HG02588 (cell line): ENCODE results near the gene NEURL2.
"Not testable (repeated sequence)": the region's sequence is repeated elsewhere in the genome, so short reads cannot be mapped to it uniquely, and the experiment has no call there.

Experiments
- ATAC-seq: cut with Tn5 transposase; IDR thresholded peaks from one replicate; pipeline ENCODE4 v1.9.1; 2021; ENCODE audit warnings: mild to moderate bottlenecking, moderate library complexity; ENCODE audit not compliant: unreplicated experiment

The NEURL2 gene, protein sequence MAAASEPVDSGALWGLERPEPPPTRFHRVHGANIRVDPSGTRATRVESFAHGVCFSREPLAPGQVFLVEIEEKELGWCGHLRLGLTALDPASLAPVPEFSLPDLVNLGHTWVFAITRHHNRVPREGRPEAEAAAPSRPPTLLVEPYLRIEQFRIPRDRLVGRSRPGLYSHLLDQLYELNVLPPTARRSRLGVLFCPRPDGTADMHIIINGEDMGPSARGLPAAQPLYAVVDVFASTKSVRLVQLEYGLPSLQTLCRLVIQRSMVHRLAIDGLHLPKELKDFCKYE

DNA sequence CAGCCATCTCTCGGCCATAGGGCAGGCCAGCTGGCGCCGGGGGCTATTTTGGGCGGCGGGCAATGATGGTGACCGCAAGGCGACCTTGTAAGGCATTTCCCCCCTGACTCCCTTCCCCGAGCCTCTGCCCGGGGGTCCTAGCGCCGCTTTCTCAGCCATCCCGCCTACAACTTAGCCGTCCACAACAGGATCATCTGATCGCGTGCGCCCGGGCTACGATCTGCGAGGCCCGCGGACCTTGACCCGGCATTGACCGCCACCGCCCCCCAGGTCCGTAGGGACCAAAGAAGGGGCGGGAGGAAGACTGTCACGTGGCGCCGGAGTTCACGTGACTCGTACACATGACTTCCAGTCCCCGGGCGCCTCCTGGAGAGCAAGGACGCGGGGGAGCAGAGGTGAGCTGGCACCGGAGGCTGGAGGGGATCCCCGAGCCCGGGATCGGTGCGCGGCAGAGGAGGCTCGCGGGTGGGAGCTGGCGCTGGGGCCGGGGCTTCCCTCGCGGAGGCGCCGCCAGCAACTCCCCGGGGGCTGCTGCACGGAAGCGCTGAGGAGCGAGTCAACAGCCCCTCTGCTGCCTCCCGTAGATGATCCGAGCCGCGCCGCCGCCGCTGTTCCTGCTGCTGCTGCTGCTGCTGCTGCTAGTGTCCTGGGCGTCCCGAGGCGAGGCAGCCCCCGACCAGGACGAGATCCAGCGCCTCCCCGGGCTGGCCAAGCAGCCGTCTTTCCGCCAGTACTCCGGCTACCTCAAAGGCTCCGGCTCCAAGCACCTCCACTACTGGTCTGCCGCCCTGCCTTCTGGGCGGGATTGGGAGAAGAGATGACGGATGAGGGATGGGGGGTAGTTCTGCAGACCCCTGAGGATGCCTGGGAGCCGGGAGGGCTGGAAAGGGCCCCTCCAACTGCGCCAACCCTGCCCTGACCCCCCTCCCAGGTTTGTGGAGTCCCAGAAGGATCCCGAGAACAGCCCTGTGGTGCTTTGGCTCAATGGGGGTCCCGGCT is at the start of gene NEURL2, which contains the start of gene CTSA:
Gene NEURL2, minus strand, starts transcription at position 224 of the 999 bp plus-strand sequence. Its CDS starts 217 bp downstream, at position 7.
Gene CTSA, plus strand, starts transcription at position 351 of the 999 bp plus-strand sequence. Its CDS starts 234 bp downstream, at position 585.
- ATAC-seq: peak; percentile 70

DNA sequence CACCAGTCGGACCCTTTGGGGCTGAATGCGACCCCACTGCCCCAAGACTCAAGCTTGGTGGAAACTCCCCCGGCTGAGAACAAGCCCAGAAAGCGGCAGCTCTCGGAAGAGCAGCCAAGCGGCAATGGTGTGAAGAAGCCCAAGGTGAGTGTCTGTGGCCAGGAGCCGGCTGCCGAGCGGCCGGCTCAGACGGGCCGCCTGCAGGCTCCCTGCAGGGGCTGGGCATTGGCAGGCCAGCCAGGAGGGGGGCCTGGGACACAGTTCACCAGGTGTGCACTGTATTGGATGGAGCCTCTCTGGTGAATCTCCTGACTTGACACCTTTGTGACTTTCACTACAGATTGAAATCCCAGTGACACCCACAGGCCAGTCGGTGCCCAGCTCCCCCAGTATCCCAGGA is 49.5 kb upstream of the NEURL2 start:
- ATAC-seq: no peak

DNA sequence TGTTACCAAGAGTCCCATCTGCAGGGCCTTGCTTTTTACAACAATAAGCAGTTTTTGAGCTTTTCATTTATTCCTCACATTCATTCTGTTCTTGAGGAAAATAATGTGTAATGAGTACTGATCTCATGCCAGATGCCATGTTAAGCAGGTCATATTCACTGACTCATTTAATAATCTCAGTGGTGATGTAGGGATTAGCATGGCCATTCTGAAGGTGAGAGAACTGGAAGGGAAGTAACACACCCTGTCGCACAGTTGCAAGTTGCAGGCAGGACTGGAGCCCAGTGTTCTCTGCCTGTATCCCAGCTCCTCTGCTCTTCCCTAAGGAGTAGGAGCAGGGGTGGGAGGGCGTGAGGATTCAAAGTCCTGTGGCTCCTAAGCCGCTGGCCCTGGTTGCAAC is 49.0 kb upstream of the NEURL2 start:
- ATAC-seq: no peak

DNA sequence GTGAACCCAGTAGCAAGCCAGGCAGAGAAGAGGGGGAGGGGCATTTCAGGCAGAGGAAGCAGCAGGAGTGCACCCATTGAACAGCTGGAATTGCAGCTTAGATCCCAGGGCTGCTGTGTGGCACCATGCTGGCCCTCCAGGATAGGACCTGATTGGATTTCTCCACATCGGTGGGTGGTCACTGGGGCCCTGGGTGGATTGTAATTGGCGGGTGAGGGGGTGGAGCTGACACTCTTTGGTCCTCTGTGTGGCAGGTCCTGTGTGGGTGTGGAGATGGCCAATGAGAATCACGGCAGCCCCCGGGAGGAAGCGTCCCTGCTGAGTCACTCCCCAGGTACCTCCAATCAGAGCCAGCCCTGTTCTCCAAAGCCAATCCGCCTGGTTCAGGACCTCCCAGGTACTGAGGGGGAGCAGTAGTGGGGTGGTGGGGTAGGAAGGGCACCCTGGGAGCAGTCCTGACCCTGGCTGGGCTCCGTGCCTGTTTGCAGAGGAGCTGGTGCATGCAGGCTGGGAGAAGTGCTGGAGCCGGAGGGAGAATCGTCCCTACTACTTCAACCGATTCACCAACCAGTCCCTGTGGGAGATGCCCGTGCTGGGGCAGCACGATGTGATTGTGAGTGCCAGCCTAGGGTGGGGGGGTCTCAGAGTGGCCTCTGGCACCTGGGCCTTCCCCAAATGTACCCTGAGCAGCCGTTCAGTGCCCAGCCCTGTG is 47.9 kb upstream of the NEURL2 start:
- ATAC-seq: no peak

DNA sequence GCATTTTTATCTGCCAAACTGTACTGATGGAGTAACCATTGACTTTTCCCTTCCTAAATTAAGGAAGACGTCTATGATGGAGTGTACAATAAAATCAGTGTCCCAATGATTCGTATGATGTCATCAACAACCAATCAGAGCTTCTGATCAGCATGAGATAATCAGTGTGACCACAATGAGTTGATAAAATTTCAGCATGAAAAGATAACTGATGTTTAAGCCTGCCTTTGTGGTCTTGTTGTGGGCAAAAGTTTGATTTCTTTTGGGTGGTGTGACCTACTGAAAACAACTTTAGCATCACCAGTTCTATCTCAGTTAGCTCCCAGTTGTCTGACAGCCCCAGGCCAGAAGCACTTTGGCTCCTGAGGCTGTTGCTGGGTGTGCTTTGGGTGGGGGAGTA is 46.8 kb upstream of the NEURL2 start:
- ATAC-seq: no peak

DNA sequence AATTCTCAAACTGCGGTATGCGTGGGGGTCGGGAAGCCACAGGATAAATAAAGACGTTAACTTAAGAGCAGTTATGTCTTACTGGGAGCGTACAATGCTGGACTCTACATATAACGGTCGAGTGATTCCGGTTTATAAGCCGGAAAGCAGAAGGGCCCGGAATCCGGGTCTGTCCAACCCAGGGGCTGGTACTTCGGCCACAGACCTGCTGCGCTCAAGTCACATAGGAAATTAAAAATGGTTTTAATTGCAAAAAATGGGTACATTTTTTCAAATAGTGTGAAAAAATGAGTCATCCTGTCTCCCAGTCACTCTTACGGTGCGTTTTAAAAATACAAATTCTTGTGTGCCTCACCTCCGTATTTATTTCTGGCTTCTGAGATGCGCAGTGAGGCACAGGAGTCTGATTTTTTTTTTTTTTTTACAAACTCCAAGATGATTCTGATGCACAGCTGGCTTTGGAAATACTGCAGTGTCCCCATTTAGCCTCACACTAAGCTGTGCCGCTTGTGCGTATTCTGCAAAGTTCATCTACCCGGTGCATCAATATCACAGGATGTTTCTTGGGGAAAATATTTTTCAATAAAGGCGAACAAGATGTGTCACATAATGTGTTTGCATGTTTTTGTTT is 44.5 kb upstream of the NEURL2 start:
- peak; percentile 16 for ATAC-seq

DNA sequence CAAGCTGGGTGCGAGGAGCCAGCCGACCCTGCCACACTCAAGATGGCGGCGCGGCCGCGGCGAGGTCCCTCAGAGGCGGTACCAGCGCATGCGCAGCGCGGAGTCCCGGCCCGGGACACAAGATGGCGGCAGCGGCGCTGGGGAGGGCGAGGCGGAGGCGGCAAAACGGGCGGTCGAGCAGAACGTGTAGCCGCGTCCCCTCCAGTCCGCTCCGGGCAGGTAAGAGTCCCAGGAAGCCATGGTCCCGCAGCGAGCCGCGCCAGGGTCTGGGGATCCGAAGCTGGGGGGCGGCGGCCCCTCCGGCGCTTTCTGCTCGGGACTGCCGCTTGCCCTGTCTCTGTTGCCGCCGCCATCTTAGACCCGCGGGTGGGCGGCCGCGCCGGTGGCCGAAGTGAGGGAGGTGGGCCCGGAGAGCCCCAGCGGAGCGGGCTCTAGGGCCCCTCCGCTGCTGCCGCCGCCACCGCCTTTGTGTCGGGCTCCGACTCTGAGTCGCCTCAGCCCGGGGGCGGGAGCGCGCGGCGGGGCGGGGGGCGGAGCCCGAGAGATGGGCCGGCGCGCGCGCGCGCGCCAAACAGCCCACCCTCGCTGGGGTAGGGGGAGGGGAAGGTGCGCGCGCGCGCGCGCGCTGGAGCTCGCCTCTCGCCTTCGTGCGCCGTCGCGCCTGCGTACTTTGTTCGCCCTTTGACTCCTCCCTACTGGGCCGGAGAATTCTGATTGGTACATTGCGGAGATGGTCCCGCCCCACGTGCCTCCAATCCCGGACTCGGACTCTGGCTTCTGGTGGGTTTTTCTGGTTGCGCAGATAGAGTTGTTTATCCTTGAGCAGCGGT is 43.8 kb upstream of the NEURL2 start, which contains the start of gene PCIF1:
Gene PCIF1, plus strand, starts transcription at position 98 of the 830 bp plus-strand sequence. CDS start 4,317 bp downstream, outside the sequence.
- peak; percentile 79 for ATAC-seq

DNA sequence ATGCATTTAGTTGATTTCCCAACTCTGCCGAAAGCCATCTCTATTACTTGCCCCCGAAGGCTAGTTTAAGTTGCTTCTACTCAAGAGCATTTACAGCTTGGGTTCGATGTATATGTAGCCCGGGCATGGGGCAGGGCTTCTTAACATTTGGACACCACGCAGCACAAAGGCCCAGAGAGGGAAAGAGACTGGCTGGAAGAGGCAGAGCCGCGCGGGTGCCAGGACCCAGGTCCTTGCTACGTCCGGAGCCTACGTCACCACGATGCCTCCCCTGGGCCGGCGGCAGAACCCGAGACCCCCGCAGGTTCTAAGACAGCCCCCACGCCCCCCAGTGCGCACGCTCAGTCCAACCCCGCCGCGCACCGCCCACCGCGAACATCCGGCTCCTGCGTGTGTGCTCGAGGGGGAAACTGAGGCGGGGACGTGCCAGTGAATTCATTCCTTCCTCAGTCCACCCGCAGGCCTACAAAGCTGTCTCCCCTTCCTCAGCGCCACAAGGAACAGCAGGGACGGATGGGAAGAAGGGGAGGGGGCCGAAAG is 43.1 kb upstream of the NEURL2 start:
- ATAC-seq: peak; percentile 12

DNA sequence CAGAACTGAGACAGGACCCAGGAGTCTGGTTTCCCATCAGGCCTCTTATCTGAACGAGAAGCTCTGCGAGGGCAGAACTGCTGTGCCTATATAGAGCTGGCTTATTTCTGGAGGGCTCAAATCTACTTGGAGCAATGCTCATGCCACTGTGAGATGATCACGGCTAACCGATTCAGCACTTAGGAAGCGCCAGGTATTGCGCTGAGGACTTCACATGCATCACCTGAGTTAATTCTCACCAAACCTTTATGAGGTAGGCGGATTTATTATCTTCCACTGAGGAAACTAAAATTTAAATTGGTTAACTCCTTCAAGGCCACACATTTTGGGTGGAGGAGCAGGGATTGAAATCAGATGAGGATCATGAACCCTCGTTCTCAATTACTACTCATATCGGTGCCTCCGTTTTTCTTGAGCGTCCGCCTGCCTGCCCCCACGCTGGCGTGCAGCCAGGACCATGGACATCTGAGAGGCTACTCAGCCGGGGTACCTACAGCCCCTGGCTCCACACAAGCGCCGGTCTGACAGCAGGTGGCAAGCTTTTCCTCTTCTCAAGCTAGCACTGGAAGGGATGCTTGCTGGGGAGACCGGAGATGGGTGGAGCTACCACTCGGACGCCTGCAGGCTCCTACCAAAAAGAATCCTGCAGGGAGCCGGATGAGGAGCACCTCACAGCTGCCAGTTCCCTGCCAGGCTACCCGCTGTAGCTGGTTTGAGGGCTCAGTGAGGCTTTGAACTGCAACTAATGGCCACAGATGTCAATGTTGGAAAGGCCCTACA is 42.4 kb upstream of the NEURL2 start:
- ATAC-seq: no peak

DNA sequence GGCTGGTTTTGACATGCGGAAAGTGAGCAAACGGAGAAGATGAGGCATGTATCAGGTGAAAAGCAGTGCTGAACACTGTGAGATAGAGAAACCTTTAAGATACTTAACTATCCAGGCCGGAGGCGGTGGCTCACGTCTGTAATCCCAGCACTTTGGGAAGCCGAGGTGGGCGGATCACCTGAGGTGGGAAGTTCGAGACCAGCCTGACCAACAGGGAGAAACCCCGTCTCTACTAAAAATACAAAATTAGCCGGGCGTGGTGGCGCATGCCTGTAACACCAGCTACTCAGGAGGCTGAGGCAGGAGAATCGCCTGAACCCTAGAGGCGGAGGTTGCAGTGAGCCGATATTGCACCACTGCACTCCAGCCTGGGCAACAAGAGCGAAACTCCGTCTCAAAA is 40.7 kb upstream of the NEURL2 start:
- not testable (repeated sequence) for ATAC-seq

DNA sequence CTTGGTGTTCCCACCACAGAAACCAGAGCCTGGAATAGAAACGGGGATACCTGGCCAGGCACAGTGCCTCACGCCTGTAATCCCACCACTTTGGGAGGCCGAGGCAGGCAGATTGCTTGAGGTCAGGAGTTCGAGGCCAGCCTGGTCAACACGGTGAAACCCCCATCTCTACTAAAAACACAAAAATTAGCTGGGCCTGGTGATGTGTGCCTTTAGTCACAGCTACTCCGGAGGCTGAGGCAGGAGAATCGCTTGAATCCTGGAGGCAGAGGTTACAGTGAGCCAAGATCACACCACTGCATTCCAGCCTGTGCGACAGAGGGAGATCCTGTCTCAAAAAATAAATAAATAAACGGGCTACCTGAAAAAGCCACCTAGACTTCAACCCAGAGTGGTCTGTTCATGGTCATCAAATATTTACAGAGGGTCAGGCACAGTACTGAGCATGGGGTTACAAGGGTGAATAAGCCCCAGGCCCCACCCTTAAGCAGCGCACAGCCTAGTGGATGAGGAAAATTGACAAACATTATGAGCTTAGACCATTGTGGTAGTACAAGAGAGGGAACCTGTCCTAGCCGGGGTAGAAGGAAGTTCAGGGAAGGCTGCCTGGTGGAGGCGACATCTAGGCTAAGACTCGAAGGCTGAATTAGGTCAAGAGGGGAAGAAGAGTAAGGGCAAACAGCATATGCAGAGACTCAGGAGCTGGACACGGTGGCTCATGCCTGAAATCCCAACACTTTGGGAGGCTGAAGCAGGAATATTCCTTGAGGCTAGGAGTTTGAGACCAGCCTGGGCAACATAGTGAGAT is 36.3 kb upstream of the NEURL2 start:
- no peak for ATAC-seq

DNA sequence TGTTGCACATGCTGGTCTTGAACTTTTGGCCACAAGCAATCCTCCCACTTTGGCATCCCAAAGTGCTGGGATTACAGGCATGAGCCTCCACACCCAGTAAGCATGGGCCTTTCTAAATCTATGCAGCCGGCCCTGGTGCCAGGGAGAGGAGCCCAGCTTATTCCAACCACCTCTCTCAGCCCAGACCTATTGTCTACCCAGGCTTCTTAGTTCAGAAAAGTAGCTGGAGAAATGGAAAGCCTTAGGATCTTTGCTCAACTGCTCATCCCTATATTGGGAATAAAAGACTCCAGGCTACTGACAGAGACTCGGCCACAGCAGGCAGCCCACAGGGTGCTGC is 35.7 kb upstream of the NEURL2 start:
- ATAC-seq: no peak

DNA sequence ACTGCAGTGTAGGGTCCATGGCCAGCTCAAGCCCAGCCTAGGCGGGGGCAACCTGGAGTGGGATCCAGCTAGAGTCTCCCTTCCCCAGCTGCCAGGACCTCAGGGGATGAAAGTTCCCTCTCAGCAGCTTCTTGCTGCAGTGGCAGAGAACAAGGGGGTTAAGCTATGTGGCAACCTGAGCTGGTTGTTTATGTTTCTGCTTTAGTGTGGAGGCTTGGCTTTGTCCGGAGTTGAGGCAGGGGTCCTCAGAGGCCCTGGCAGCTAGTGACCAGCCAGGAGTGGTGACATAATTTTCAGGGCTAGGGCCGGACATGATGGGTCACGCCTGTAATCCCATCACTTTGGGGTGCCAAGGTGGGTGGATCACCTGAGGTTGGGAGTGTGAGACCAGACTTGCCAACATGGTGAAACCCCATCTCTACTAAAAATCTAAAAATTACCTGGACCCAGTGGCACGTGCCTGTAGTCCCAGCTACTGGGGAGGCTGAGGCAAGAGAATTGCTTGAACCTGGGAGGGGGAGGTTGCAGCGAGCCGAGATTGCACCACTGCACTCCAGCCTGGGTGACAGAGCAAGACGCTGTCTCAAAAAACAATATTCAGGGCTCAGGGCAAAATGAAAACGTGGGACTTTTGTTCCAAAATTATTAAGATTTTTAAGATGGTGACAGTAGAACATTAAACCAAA is 35.0 kb upstream of the NEURL2 start:
- ATAC-seq: no peak

DNA sequence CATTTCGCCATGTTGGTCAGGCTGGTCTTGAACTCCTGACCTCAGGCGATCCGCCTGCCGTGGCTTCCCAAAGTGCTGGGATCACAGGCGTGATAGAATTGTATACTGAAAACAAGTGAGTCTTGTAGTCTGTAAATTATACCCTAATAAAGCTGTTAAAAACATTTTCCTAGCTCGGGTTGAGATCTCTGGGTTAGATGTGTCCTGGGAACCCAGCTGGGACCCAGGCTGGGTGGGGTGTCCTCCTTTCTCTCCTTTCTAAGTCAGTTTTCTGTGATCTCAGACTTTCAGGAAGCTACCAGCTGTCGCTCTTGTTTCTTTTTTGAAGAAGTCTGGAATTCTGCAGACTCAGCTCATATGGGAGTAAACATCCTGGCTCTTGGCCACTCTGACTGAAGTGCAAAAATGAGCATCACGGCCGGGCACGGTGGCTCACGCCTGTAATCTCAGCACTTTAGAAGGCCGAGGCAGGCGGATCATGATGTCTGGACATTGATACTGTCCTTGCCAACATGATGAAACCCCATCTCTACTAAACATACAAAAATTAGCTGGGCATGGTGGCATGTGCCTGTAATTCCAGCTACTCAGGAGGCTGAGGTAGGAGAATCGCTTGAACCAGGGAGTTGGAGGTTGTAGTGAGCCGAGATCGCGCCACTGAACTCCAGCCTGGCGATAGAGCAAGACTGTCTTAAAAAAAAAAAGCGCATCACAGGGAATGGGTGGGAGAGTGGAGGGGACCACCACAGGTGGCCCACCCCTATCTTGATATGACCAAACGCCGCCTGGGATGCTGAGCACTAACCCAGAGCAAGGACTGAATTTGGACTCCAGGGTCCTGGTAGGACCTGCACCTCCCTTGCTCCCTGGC is 33.6 kb upstream of the NEURL2 start:
- no peak for ATAC-seq

DNA sequence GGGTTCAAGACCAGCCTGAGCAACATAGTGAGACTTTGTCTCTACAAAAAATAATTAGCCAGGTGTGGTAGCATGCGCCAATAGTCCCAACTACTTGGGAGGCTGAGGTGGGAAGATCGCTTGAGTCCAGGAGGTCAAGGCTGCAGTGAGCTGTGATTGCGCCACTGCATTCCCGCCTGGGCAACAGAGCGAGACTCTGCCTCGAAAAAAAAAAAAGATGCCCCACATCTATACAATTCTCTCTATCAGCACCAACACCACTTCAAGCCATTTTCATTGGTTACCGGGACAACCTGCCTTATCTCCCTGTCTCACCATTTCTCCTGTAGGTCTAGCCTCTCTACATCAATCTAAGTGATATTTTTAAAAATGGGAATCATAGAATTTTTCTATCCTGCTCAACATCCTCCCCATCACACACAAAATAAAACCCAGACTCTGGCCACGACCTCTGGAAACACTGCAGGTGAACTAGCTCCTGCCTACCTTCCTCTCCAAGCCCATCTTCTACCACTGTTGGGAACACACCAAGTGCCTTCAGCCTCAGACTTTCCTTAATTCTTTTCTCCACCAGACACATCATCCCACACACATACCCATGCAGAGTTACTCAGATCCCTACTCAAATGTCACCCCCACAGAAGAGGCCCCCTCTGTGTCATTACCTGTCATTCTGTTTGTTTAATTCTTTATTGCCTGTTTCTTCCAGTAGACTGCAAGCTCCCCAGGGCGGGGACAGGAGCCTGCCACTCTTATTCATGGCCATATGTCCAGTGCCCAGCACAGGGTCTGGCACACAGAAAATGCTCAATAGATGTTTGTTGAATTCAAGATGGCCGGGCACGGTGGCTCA is 30.6 kb upstream of the NEURL2 start:
- no peak for ATAC-seq
